Neutrophil (primary cell): ENCODE measurements around the gene ZNF774.

Experiments used
- H3K27ac ChIP-seq: fragments of 200-600 bp; sonication (generic); 2 replicates; pipeline ENCODE4 v1.5.1; 2016; ENCODE audit warnings: mild to moderate bottlenecking, moderate library complexity
- H3K27me3 ChIP-seq: fragments of 200-600 bp; sonication (generic); 2 replicates; pipeline ENCODE4 v1.6.0; 2016; ENCODE audit warnings: mild to moderate bottlenecking
- H3K36me3 ChIP-seq: fragments of 200-600 bp; sonication (generic); 2 replicates; pipeline ENCODE4 v1.5.1; 2017
- H3K4me1 ChIP-seq, 2 experiments: fragments of 200-600 bp in 1 of 2; sonication (generic) in 1 of 2; 1 replicate in 1 of 2; 2 replicates in 1 of 2; pipeline versions ENCODE4 v1.5.1 to v1.6.1; 2013 to 2016; ENCODE audit warnings: low read depth in 1 of 2, low read length in 1 of 2, mild to moderate bottlenecking in 1 of 2, moderate library complexity in 1 of 2; ENCODE audit not compliant: control insufficient read depth in 1 of 2, insufficient read depth in 1 of 2
- H3K4me3 ChIP-seq, 2 experiments: fragments of 200-600 bp in 1 of 2; sonication (generic) in 1 of 2; 1 replicate in 1 of 2; 2 replicates in 1 of 2; pipeline ENCODE4 v1.5.1; 2013 to 2016; ENCODE audit warnings: low read depth in 1 of 2, low read length in 1 of 2, mild to moderate bottlenecking in 1 of 2, moderate library complexity in 1 of 2
- H3K9me3 ChIP-seq: fragments of 200-600 bp; sonication (generic); 2 replicates; pipeline ENCODE4 v1.5.1; 2016
- CTCF ChIP-seq: fragments of 200-600 bp; sonication (generic); IDR thresholded peaks from 2 replicates; pipeline ENCODE4 v1.5.1; 2016; ENCODE audit warnings: antibody characterized with exemption

The ZNF774 gene

GRCh38 chr15:90394074-90394473, 42.0 kb downstream of the ZNF774 start:
- Histone ChIP-seq H3K4me3 (no peak overlapping the region), H3K36me3 (peaks cover 39% of the 10 kb centered on the region), H3K4me1 (peaks cover 68 to 79% of the 10 kb centered on the region in 2 experiments), H3K27ac (peak overlapping the region; percentile 61), H3K9me3 (no peaks in the 10 kb centered on the region), H3K27me3 (no peaks in the 10 kb centered on the region)
- no peak for TF ChIP-seq CTCF

- H3K27me3 ChIP-seq: no peaks in the 10 kb centered on the region
- peak overlapping the region; percentile 61 for H3K27ac ChIP-seq
- H3K4me1 ChIP-seq: peaks cover 68 to 80% of the 10 kb centered on the region in 2 experiments
- no peak overlapping the region for H3K4me3 ChIP-seq
- TF ChIP-seq CTCF: no peak
- peaks cover 39% of the 10 kb centered on the region for H3K36me3 ChIP-seq
- no peaks in the 10 kb centered on the region for H3K9me3 ChIP-seq
These were observed 42.8 kb downstream of the ZNF774 start for GRCh38 chr15:90394748-90395442.

- H3K4me3 ChIP-seq: no peak overlapping the region
- TF ChIP-seq CTCF: no peak
- H3K4me1 ChIP-seq: peaks cover 68 to 80% of the 10 kb centered on the region in 2 experiments
- H3K36me3 ChIP-seq: peaks cover 27% of the 10 kb centered on the region
- no peaks in the 10 kb centered on the region for H3K9me3 ChIP-seq
- H3K27me3 ChIP-seq: no peaks in the 10 kb centered on the region
- H3K27ac ChIP-seq: peak overlapping the region; percentile 55
These were observed 44.2 kb downstream of the ZNF774 start for GRCh38 chr15:90396321-90396720.

GRCh38 chr15:90400005-90400758, 48.1 kb downstream of the ZNF774 start:
- H3K27me3 ChIP-seq: no peaks in the 10 kb centered on the region
- peaks cover 10% of the 10 kb centered on the region for H3K36me3 ChIP-seq
- no peaks in the 10 kb centered on the region for H3K9me3 ChIP-seq
- TF ChIP-seq CTCF: no peak
- peaks cover 59 to 76% of the 10 kb centered on the region in 2 experiments for H3K4me1 ChIP-seq
- peak overlapping the region; percentile 95 for H3K27ac ChIP-seq
- peak overlapping the region; percentile 48 to 58 for H3K4me3 ChIP-seq

GRCh38 chr15:90400759-90401314, 48.8 kb downstream of the ZNF774 start:
- H3K36me3 ChIP-seq: peaks cover 4% of the 10 kb centered on the region
- H3K9me3 ChIP-seq: no peaks in the 10 kb centered on the region
- H3K4me1 ChIP-seq: peaks cover 59 to 73% of the 10 kb centered on the region in 2 experiments
- H3K27me3 ChIP-seq: no peaks in the 10 kb centered on the region
- H3K4me3 ChIP-seq: peak overlapping the region; percentile 48 to 58
- H3K27ac ChIP-seq: peak overlapping the region; percentile 95
- no peak for TF ChIP-seq CTCF
